Activated CD4-positive, alpha-beta T cell treated with anti-CD3 and anti-CD28 coated beads, Interleukin-2, amount 10 ng/mL, durations not matched to agents 24 days and 14 days (primary cell): ENCODE measurements around the gene KREMEN2. TPM values are rescaled to one million over a fixed set of nuclear protein-coding genes. Genes with fewer than 3 reads are reported as not detected.

Source experiments
- DNase-seq: peaks from one replicate; pipeline ENCODE4 v3.0.0; 2022
- H3K27ac Mint-ChIP-seq: one replicate; pipeline ENCODE4 v1.8.0; 2022; ENCODE audit warnings: mild to moderate bottlenecking, mixed read lengths
- H3K27me3 Mint-ChIP-seq: one replicate; pipeline ENCODE4 v1.8.0; 2022; ENCODE audit warnings: mixed read lengths
- H3K36me3 Mint-ChIP-seq: one replicate; pipeline ENCODE4 v1.8.0; 2022; ENCODE audit warnings: low read depth, mild to moderate bottlenecking, mixed read lengths
- H3K4me1 Mint-ChIP-seq: one replicate; pipeline ENCODE4 v1.8.0; 2021; ENCODE audit warnings: mixed read lengths
- H3K4me3 Mint-ChIP-seq: one replicate; pipeline ENCODE4 v1.8.0; 2022; ENCODE audit warnings: mild to moderate bottlenecking, moderate library complexity, mixed read lengths
- H3K9me3 Mint-ChIP-seq: one replicate; pipeline ENCODE4 v1.8.0; 2021; ENCODE audit warnings: mixed read lengths
- intact Hi-C: fragments of 100-400 bp; cut with micrococcal nuclease; formaldehyde crosslinking; loops from one replicate; pipeline ENCODE4 v1.15.1; 2023
- total RNA-seq: library from RNA; stranded (reverse); gene quantifications from 2 replicates; pipeline ENCODE4 v1.2.3, GENCODE V29; 2022

Gene KREMEN2
- total RNA-seq, 1 donor from 2014 or later = 0.28 TPM

- no peaks in the 10 kb centered on the region for H3K27me3 Mint-ChIP-seq
- H3K27ac Mint-ChIP-seq = no peak overlapping the region
- no peaks in the 10 kb centered on the region for H3K4me1 Mint-ChIP-seq
- no peak for DNase-seq
- intact Hi-C loops = no loop called here
- peaks cover 2% of the 10 kb centered on the region for H3K36me3 Mint-ChIP-seq
- H3K9me3 Mint-ChIP-seq = no peaks in the 10 kb centered on the region
- no peak overlapping the region for H3K4me3 Mint-ChIP-seq
Observed at GRCh38 chr16:2950773-2951172, 13.3 kb upstream of the KREMEN2 start.

GRCh38 chr16:2952679-2953078 is 11.4 kb upstream of the KREMEN2 start:
- peaks cover 2% of the 10 kb centered on the region for H3K36me3 Mint-ChIP-seq
- H3K9me3 Mint-ChIP-seq = no peaks in the 10 kb centered on the region
- intact Hi-C loops = no loop called here
- H3K4me1 Mint-ChIP-seq = peaks cover 3% of the 10 kb centered on the region
- H3K4me3 Mint-ChIP-seq = no peak overlapping the region
- peaks cover 3% of the 10 kb centered on the region for H3K27me3 Mint-ChIP-seq
- H3K27ac Mint-ChIP-seq = no peak overlapping the region
- DNase-seq = no peak

- peaks cover 4% of the 10 kb centered on the region for H3K27me3 Mint-ChIP-seq
- H3K4me3 Mint-ChIP-seq = no peak overlapping the region
- no peaks in the 10 kb centered on the region for H3K9me3 Mint-ChIP-seq
- DNase-seq = no peak
- peaks cover 2% of the 10 kb centered on the region for H3K36me3 Mint-ChIP-seq
- intact Hi-C loops = no loop called here
- H3K27ac Mint-ChIP-seq = no peak overlapping the region
- peaks cover 3% of the 10 kb centered on the region for H3K4me1 Mint-ChIP-seq
Observed at GRCh38 chr16:2953706-2954627, 10.1 kb upstream of the KREMEN2 start.

GRCh38 chr16:2954656-2955381 is 9.3 kb upstream of the KREMEN2 start:
- H3K27ac Mint-ChIP-seq = no peak overlapping the region
- intact Hi-C loops = no loop called here
- no peak for DNase-seq
- no peaks in the 10 kb centered on the region for H3K9me3 Mint-ChIP-seq
- no peak overlapping the region for H3K4me3 Mint-ChIP-seq
- peaks cover 6% of the 10 kb centered on the region for H3K27me3 Mint-ChIP-seq
- H3K36me3 Mint-ChIP-seq = no peaks in the 10 kb centered on the region
- peaks cover 3% of the 10 kb centered on the region for H3K4me1 Mint-ChIP-seq

GRCh38 chr16:2955438-2955778 is 8.7 kb upstream of the KREMEN2 start:
- H3K27me3 Mint-ChIP-seq = peaks cover 8% of the 10 kb centered on the region
- no peak overlapping the region for H3K4me3 Mint-ChIP-seq
- intact Hi-C loops = no loop called here
- no peaks in the 10 kb centered on the region for H3K9me3 Mint-ChIP-seq
- H3K36me3 Mint-ChIP-seq = no peaks in the 10 kb centered on the region
- H3K27ac Mint-ChIP-seq = no peak overlapping the region
- no peak for DNase-seq
- H3K4me1 Mint-ChIP-seq = peaks cover 3% of the 10 kb centered on the region

- no peaks in the 10 kb centered on the region for H3K9me3 Mint-ChIP-seq
- H3K4me3 Mint-ChIP-seq = no peak overlapping the region
- intact Hi-C loops = no loop called here
- H3K27ac Mint-ChIP-seq = no peak overlapping the region
- H3K36me3 Mint-ChIP-seq = no peaks in the 10 kb centered on the region
- no peak for DNase-seq
- peaks cover 8% of the 10 kb centered on the region for H3K27me3 Mint-ChIP-seq
- peaks cover 3% of the 10 kb centered on the region for H3K4me1 Mint-ChIP-seq
Observed at GRCh38 chr16:2955779-2956578, 8.1 kb upstream of the KREMEN2 start.

- H3K9me3 Mint-ChIP-seq = no peaks in the 10 kb centered on the region
- DNase-seq = no peak
- H3K27me3 Mint-ChIP-seq = peaks cover 8% of the 10 kb centered on the region
- no peaks in the 10 kb centered on the region for H3K36me3 Mint-ChIP-seq
- no peak overlapping the region for H3K4me3 Mint-ChIP-seq
- peaks cover 3% of the 10 kb centered on the region for H3K4me1 Mint-ChIP-seq
- intact Hi-C loops = no loop called here
- H3K27ac Mint-ChIP-seq = no peak overlapping the region
Observed at GRCh38 chr16:2956579-2956956, 7.5 kb upstream of the KREMEN2 start.

- no peak overlapping the region for H3K27ac Mint-ChIP-seq
- no peaks in the 10 kb centered on the region for H3K36me3 Mint-ChIP-seq
- intact Hi-C loops = no loop called here
- H3K4me1 Mint-ChIP-seq = peaks cover 12% of the 10 kb centered on the region
- no peak overlapping the region for H3K4me3 Mint-ChIP-seq
- no peaks in the 10 kb centered on the region for H3K9me3 Mint-ChIP-seq
- no peak for DNase-seq
- H3K27me3 Mint-ChIP-seq = peaks cover 21% of the 10 kb centered on the region
Observed at GRCh38 chr16:2959206-2959605, 4.9 kb upstream of the KREMEN2 start.

- peaks cover 12% of the 10 kb centered on the region for H3K4me1 Mint-ChIP-seq
- no peak for DNase-seq
- H3K27ac Mint-ChIP-seq = no peak overlapping the region
- H3K9me3 Mint-ChIP-seq = no peaks in the 10 kb centered on the region
- intact Hi-C loops = loop anchor here (5.0 kb wide), 2 partner anchors 48 to 78 kb away; partner anchors contain the start of genes FLYWCH1 and FLYWCH2
- no peaks in the 10 kb centered on the region for H3K36me3 Mint-ChIP-seq
- H3K27me3 Mint-ChIP-seq = peaks cover 26% of the 10 kb centered on the region
- H3K4me3 Mint-ChIP-seq = no peak overlapping the region
Observed at GRCh38 chr16:2960183-2961010, 3.7 kb upstream of the KREMEN2 start.

- peak overlapping the region; percentile 40 for H3K4me3 Mint-ChIP-seq
- intact Hi-C loops = loop anchor here (5.0 kb wide), 2 partner anchors 50 to 80 kb away; partner anchors contain the start of genes FLYWCH1 and FLYWCH2
- peaks cover 26% of the 10 kb centered on the region for H3K27me3 Mint-ChIP-seq
Observed at GRCh38 chr16:2962334-2963073, 1.6 kb upstream of the KREMEN2 start.

GRCh38 chr16:2963074-2963722 is 877 bp upstream of the KREMEN2 start:
- intact Hi-C loops = loop anchor here (5.0 kb wide), 2 partner anchors 51 to 81 kb away; partner anchors contain the start of genes FLYWCH1 and FLYWCH2
- peak overlapping the region; percentile 11 for H3K27ac Mint-ChIP-seq
- H3K4me3 Mint-ChIP-seq = peak overlapping the region; percentile 83
- DNase-seq = peak; percentile 70
- H3K4me1 Mint-ChIP-seq = peaks cover 11% of the 10 kb centered on the region
- H3K36me3 Mint-ChIP-seq = peaks cover 2% of the 10 kb centered on the region
- H3K9me3 Mint-ChIP-seq = no peaks in the 10 kb centered on the region
- H3K27me3 Mint-ChIP-seq = peaks cover 30% of the 10 kb centered on the region

More at GRCh38 chr16:2962334-2963073, 1.6 kb upstream of the KREMEN2 start:
- Mint-ChIP-seq H3K9me3 (no peaks in the 10 kb centered on the region), H3K27ac (no peak overlapping the region), H3K4me1 (peaks cover 10% of the 10 kb centered on the region), H3K36me3 (no peaks in the 10 kb centered on the region)
- DNase-seq = peak; percentile 60
